ENCODE results near the gene GSTT4.

GRCh38 chr22:24054356-24054755 is 49.1 kb upstream of the GSTT4 start:
- no peak for TF ChIP-seq PATZ1 (CRISPR knock-in tag; IDR thresholded peaks at IDR 0.05; ENCODE audit: borderline replicate concordance)
- no peak for TF ChIP-seq ZNF8 (CRISPR knock-in tag; IDR thresholded peaks at IDR 0.05)
- TF ChIP-seq RARB (CRISPR knock-in tag; IDR thresholded peaks at IDR 0.05): no peak
- no peak for TF ChIP-seq CREB5 (CRISPR knock-in tag; IDR thresholded peaks at IDR 0.05; ENCODE audit: low read depth)
- no peak for TF ChIP-seq GLIS3 (CRISPR knock-in tag; IDR thresholded peaks at IDR 0.05)
- TF ChIP-seq SNAI2 (CRISPR knock-in tag; IDR thresholded peaks at IDR 0.05): no peak
- no peak for TF ChIP-seq ESRRG (CRISPR knock-in tag; IDR thresholded peaks at IDR 0.05)
- no peak for TF ChIP-seq CSRNP3 (CRISPR knock-in tag; IDR thresholded peaks at IDR 0.05)
- no peak for TF ChIP-seq OSR1 (CRISPR knock-in tag; IDR thresholded peaks at IDR 0.05)
- TF ChIP-seq TOX (CRISPR knock-in tag; IDR thresholded peaks at IDR 0.05; ENCODE audit: borderline replicate concordance): no peak
